SU-DHL-6 (cell line): ENCODE results near the gene CCDC144A.
"Not testable (repeated sequence)": the region's sequence is repeated elsewhere in the genome, so short reads cannot be mapped to it uniquely, and the experiment has no call there.

Experiments used
- CTCF ChIP-seq: fragments of 200-600 bp; sonication (generic); IDR thresholded peaks from one replicate; pipeline ENCODE4 v1.5.1; 2017; ENCODE audit warnings: antibody characterized with exemption, mild to moderate bottlenecking, low read length, moderate library complexity; ENCODE audit not compliant: insufficient read depth, poor library complexity, severe bottlenecking
- EZH2phosphoT487 ChIP-seq: fragments of 200-600 bp; sonication (generic), shearing (Covaris generic); conservative IDR thresholded peaks from 2 replicates; pipeline ENCODE4 v1.6.1; 2018; ENCODE audit warnings: mild to moderate bottlenecking, antibody characterized with exemption, low read length, moderate library complexity, mixed read lengths

- peak; percentile 68 for TF ChIP-seq CTCF
- not testable (repeated sequence) for TF ChIP-seq EZH2phosphoT487
Measured at GRCh38 chr17:16689731-16690281, at the start of gene CCDC144A.
